Osteoblast (primary cell): ENCODE measurements around the gene CPN2. TPM values are rescaled to one million over a fixed set of nuclear protein-coding genes. Genes with fewer than 3 reads are reported as not detected.
A peak's percentile ranks its signal among the peaks of the same experiment; 100 is the strongest.

Experiments
- DNase-seq: peaks from one replicate; pipeline ENCODE4 v3.0.0; 2011; ENCODE audit warnings: low spot score, mixed read lengths; ENCODE audit not compliant: insufficient read length; ENCODE audit errors: missing footprints
- H2AFZ ChIP-seq: 2 replicates; pipeline ENCODE4 v1.6.0; 2011; ENCODE audit warnings: mild to moderate bottlenecking, low read length
- H3K27ac ChIP-seq: 2 replicates; pipeline ENCODE4 v1.5.1; 2011; ENCODE audit warnings: mild to moderate bottlenecking, low read depth, low read length, moderate library complexity
- H3K27me3 ChIP-seq: 2 replicates; pipeline ENCODE4 v1.6.0; 2012; ENCODE audit warnings: mild to moderate bottlenecking, control low read depth, inconsistent platforms, low read length, moderate library complexity; ENCODE audit not compliant: insufficient read depth
- H3K36me3 ChIP-seq: 2 replicates; pipeline ENCODE4 v1.5.1; 2011; ENCODE audit warnings: mild to moderate bottlenecking, low read length, control low read depth, moderate library complexity; ENCODE audit not compliant: insufficient read depth
- H3K4me1 ChIP-seq: 2 replicates; pipeline ENCODE4 v1.5.1; 2011; ENCODE audit warnings: mild to moderate bottlenecking, low read length, control low read depth, moderate library complexity; ENCODE audit not compliant: insufficient read depth
- H3K4me2 ChIP-seq: 2 replicates; pipeline ENCODE4 v1.6.0; 2011; ENCODE audit warnings: mild to moderate bottlenecking, low read length; ENCODE audit not compliant: insufficient read depth
- H3K4me3 ChIP-seq: fragments of 200-600 bp; sonication (generic); 3 replicates; pipeline ENCODE4 v1.5.1; 2012; ENCODE audit warnings: mild to moderate bottlenecking, low read length, inconsistent platforms; ENCODE audit not compliant: insufficient read depth
- H3K79me2 ChIP-seq: 2 replicates; pipeline ENCODE4 v1.6.0; 2012; ENCODE audit warnings: mild to moderate bottlenecking, low read length, control low read depth, inconsistent platforms; ENCODE audit not compliant: insufficient read depth
- H3K9me3 ChIP-seq: 2 replicates; pipeline ENCODE4 v1.5.1; 2011; ENCODE audit warnings: low read depth, low read length, control low read depth
- H4K20me1 ChIP-seq: 2 replicates; pipeline ENCODE4 v1.6.0; 2012; ENCODE audit warnings: mild to moderate bottlenecking, low read length, control low read depth; ENCODE audit not compliant: insufficient read depth
- CTCF ChIP-seq: IDR thresholded peaks from 2 replicates; pipeline ENCODE4 v1.5.1; 2011; ENCODE audit warnings: mild to moderate bottlenecking, low read depth, low read length, moderate library complexity; ENCODE audit errors: extremely low read depth
- total RNA-seq: library from RNA; depleted of rRNA; stranded (reverse); fragments of >200 nt; gene quantifications from 2 replicates; pipeline ENCODE4 v1.2.3, GENCODE V29; 2012

The CPN2 gene
- total RNA-seq, 1 donor, result under 0.01 TPM

DNA sequence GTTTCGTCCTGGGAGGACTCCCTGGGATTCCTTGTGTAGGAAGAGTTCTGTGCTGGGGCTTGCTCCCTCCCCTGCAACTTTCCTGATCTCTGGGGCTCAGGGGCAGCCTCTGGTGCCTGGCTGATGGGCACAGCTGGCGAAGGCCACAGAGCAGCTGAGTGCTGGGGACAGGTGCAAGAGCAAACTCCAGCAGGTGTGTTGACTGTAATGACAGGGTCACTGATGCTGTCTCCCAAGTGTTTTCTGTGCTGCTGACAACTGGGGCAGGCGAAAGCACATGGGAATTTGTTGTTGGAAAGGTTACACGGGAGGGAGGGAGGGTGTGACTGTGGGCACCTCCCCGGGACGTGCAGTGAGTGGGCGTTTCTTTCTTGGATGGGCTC is 21.6 kb downstream of the CPN2 start:
- no peaks in the 10 kb centered on the region for H3K36me3 ChIP-seq
- peaks cover 31% of the 10 kb centered on the region for H3K4me1 ChIP-seq
- no peaks in the 10 kb centered on the region for H4K20me1 ChIP-seq
- H3K79me2 ChIP-seq, result no peaks in the 10 kb centered on the region
- H3K4me3 ChIP-seq, result no peak overlapping the region
- H2AFZ ChIP-seq, result no peak overlapping the region
- DNase-seq, result no peak
- H3K9me3 ChIP-seq, result no peaks in the 10 kb centered on the region
- H3K27me3 ChIP-seq, result no peaks in the 10 kb centered on the region
- no peak for TF ChIP-seq CTCF
- no peak overlapping the region for H3K4me2 ChIP-seq
- no peak overlapping the region for H3K27ac ChIP-seq

- no peaks in the 10 kb centered on the region for H3K9me3 ChIP-seq
- no peaks in the 10 kb centered on the region for H3K79me2 ChIP-seq
- peaks cover 33% of the 10 kb centered on the region for H3K4me1 ChIP-seq
- no peaks in the 10 kb centered on the region for H4K20me1 ChIP-seq
- H3K4me3 ChIP-seq, result peak overlapping the region; percentile 18
- H3K4me2 ChIP-seq, result peak overlapping the region; percentile 42
- no peaks in the 10 kb centered on the region for H3K36me3 ChIP-seq
- no peak for TF ChIP-seq CTCF
- DNase-seq, result no peak
- H3K27ac ChIP-seq, result no peak overlapping the region
- H2AFZ ChIP-seq, result no peak overlapping the region
- H3K27me3 ChIP-seq, result no peaks in the 10 kb centered on the region
Measured at GRCh38 chr3:194328942-194329582, 22.1 kb downstream of the CPN2 start.

DNA sequence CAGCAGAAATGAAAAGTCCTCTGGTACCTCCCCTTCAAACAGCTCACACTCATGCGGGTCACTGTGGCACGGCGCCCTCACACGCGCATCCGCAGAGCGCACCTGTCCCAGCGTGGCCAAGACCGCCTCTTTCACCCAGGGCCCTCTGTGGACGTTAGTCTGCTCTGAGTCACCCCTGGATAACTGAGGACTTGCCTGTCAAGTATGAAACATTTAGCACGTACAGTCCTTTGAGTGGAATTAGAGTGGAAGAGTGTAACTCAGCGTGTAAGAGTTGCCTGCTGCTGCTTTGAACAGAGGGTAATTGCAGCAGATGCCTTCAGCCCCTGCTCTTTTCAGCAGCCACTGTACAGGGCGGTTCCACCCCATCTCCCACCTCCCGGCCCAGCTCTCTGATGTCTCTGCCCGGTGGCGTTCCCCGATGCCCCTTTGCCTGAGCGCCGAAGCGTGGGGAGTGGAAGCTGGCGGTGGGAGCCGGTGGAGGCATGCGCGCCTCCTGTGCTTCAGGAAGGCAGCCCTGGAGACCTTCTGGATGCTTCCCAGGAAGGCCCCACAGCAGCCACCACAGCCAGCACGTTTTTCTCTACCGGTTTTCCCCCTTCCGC is 23.0 kb downstream of the CPN2 start:
- H3K36me3 ChIP-seq, result no peaks in the 10 kb centered on the region
- H3K4me2 ChIP-seq, result peak overlapping the region; percentile 42
- no peaks in the 10 kb centered on the region for H4K20me1 ChIP-seq
- peak overlapping the region; percentile 34 for H2AFZ ChIP-seq
- no peak for TF ChIP-seq CTCF
- H3K9me3 ChIP-seq, result no peaks in the 10 kb centered on the region
- H3K79me2 ChIP-seq, result no peaks in the 10 kb centered on the region
- H3K4me3 ChIP-seq, result peak overlapping the region; percentile 10
- H3K4me1 ChIP-seq, result peaks cover 30% of the 10 kb centered on the region
- peak; percentile 96 for DNase-seq
- no peak overlapping the region for H3K27ac ChIP-seq
- no peaks in the 10 kb centered on the region for H3K27me3 ChIP-seq

DNA sequence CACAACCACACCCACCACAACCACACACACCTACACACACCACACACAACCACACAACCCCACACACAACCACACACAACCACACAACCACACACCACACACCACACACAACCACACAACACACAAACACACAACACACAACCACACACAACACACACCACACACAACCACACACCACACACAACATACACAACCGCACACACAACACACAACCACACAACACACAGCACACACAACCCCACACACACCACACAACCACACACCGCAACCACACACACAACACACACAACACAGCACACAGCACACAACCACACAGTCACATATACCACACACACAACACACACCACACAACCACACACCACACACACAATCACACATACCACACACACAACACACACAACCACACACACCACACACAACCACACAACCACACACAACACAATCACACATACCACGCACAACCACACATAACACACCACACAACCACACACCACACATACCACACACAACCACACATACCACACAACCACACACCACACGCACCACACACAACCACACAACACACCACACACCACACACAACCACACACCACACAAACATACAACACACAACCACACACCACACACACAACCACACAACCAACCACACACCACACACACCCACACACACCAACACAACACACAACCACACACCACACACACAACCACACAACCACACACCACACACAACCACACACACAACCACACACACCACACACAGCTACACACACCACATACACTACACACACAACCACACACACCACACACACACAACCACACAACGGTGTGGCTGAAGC is 23.7 kb downstream of the CPN2 start:
- TF ChIP-seq CTCF, result no peak
- H3K4me2 ChIP-seq, result no peak overlapping the region
- no peak overlapping the region for H3K27ac ChIP-seq
- no peak for DNase-seq
- H3K9me3 ChIP-seq, result no peaks in the 10 kb centered on the region
- no peaks in the 10 kb centered on the region for H3K36me3 ChIP-seq
- H2AFZ ChIP-seq, result no peak overlapping the region
- no peaks in the 10 kb centered on the region for H3K79me2 ChIP-seq
- no peaks in the 10 kb centered on the region for H4K20me1 ChIP-seq
- H3K27me3 ChIP-seq, result no peaks in the 10 kb centered on the region
- H3K4me3 ChIP-seq, result no peak overlapping the region
- H3K4me1 ChIP-seq, result peaks cover 28% of the 10 kb centered on the region
